Activated CD4-positive, alpha-beta T cell treated with anti-CD3 and anti-CD28 coated beads, Interleukin-2, amount 50 U/mL, for 1 hour (primary cell): ENCODE measurements around the gene NOTCH1.

Experiments used
- DNase-seq: peaks from one replicate; pipeline ENCODE4 v3.0.0-alpha.2; 2020

Gene NOTCH1

DNA sequence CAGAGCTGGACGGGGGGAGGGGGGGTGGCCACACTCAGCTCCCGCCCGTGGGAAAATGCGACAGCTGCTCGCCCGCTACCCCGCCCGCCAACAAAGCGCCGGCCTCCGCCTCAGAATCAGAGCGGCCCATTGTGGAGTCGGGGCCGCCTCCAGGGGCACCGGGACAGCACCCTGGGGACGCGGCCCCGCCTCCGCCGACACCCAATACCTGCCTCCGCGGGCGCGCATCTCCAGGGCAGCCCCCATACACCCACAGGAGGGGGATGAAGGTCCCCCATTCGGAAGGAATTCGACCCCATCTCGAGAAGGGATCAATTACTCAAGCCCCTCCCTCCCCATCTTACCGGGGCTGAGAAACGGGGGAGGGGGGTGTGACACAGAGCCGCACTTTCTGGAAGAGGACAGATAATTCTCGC, 1.3 kb downstream of the NOTCH1 start:
- peak; percentile 52 for DNase-seq

DNA sequence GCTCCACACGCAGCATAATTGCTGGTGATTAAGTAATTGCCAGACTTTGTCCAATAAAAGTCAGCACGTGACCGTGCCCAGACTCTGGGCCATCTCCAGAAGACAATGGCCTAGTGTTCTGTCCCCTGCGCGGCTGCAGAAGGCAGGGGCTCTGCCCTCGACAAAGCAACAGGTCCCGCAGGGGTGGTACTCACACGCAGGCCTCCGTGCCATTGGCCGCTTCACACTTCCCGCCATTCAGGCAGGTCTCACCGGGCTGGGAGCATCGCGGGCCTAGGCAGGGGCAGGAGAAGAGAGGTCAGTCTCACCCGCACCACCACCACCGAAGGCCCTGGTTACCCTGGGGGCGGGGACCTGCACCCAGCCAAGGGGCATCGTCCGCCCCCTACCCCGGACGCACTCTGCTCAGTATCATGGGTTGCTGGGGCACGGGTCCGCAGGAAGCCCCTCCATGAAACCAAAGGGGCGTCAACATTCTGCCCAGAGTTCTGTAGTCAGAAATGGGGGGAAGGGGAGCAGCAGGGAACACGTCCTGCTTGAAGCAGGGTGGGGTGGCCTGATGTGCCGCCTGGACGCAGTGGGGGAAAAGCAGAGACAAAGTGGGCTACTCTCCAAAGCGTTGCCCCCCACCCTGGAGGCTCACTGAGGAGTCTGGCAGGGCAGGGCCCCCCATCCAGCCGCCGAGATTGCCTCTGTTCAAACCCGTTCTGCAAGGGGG, 1.9 kb downstream of the NOTCH1 start:
- no peak for DNase-seq

- DNase-seq, result peak; percentile 28
Measured at GRCh38 chr9:136543280-136543679, 2.6 kb downstream of the NOTCH1 start.

GRCh38 chr9:136542241-136543040, 3.4 kb downstream of the NOTCH1 start:
- no peak for DNase-seq

- DNase-seq, result no peak
Measured at GRCh38 chr9:136541709-136542108, 4.1 kb downstream of the NOTCH1 start.

GRCh38 chr9:136541179-136541578, 4.7 kb downstream of the NOTCH1 start:
- no peak for DNase-seq

- peak; percentile 91 for DNase-seq
Measured at GRCh38 chr9:136539427-136540421, 6.1 kb downstream of the NOTCH1 start.

- DNase-seq, result peak; percentile 55
Measured at GRCh38 chr9:136538599-136539426, 7.0 kb downstream of the NOTCH1 start.

DNA sequence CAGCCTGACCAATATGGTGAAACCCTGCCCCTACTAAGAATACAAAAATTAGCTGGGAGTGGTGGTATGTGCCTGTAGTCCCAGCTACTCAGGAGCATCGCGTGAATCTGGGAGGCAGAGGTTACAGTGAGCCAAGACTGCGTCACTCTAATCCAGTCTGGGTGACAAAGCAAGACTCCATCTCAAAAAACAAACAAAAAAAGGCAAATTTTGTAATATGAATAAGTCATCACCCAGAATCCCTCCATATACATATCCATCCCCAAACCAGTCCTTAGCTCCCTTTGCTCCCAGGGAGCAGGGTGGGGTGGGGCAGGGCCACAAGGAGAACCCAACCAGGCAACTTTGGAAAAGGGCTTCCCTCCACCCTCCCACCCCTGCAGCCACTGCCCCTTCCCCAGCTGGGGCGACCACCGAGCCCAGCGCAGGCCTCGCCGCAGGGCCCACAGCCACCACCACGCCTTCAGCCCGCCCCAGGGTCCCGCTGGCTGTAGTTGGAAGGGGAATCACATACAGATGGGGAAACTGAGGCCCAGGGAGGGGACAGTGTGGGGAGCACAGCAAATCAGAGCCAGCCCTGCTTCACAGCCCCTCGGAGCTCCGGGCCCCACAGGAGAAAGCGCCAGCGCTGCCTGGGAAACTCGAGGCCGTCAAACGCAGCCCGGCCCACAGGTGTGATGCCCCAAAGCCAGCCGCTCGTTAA, 7.8 kb downstream of the NOTCH1 start:
- DNase-seq, result no peak

DNA sequence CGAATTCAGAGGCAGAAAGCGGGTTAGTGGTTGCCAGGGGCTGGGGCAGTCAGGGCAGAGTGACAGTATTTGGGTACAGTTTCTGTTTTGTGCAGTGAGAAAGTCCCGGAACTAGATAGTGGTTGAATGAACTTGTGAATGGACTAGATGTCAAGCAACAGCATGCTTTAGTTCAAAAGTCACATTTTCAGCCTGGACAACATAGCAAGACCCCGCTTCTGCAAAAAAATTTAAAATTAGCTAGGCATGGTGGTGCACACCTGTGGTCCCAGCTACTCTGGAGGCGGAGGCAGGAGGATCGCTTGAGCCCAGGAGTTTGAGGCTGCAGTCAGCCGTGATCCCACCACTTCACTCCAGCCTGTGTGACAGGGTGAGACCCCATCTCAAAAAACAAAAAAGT, 8.4 kb downstream of the NOTCH1 start:
- DNase-seq, result no peak

GRCh38 chr9:136536721-136537241, 9.1 kb downstream of the NOTCH1 start:
- DNase-seq, result no peak

- no peak for DNase-seq
Measured at GRCh38 chr9:136536051-136536720, 9.7 kb downstream of the NOTCH1 start.

DNA sequence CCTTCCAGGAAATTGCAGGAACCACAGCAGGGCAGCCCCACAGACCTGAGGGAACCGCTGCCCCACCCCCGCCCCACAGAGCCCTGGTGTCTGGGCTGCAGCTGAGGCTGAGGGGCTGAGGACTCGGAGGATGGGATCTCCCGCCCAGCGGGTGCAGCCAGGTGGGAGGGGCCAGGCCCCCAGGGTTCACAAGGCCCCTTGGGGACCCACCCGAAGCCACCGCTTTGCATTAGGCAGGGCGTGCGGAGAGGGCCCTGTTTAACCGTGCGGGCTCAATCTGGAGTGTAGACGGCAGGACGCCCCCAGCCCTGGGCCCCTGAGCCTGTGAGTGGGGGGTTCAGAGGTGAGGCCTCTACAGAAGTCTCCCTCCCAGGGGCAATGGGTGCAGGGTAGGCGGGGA, 10.8 kb downstream of the NOTCH1 start:
- no peak for DNase-seq

DNA sequence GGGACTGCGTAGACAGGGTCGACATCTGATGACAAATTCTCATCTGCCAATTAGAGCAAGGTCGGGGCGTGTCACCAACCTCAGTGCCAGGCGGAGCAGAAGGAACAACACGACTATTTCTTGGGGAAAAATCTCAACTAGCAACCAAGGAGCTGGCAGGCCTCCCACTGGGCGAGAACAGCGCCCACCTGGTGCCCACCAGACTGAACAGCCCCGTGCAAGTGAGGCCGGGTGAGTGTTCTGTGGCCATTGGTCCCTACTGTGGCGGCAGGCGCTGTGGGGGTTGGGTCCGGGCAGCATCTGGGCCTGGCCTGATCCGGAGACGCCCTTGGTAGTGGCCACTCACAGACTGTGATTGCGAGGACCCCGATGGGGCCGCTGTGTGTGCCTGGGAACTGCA, 11.5 kb downstream of the NOTCH1 start:
- no peak for DNase-seq

GRCh38 chr9:136533775-136534157, 12.1 kb downstream of the NOTCH1 start:
- peak; percentile 78 for DNase-seq

- peak; percentile 68 for DNase-seq
Measured at GRCh38 chr9:136532799-136533774, 12.8 kb downstream of the NOTCH1 start.

DNA sequence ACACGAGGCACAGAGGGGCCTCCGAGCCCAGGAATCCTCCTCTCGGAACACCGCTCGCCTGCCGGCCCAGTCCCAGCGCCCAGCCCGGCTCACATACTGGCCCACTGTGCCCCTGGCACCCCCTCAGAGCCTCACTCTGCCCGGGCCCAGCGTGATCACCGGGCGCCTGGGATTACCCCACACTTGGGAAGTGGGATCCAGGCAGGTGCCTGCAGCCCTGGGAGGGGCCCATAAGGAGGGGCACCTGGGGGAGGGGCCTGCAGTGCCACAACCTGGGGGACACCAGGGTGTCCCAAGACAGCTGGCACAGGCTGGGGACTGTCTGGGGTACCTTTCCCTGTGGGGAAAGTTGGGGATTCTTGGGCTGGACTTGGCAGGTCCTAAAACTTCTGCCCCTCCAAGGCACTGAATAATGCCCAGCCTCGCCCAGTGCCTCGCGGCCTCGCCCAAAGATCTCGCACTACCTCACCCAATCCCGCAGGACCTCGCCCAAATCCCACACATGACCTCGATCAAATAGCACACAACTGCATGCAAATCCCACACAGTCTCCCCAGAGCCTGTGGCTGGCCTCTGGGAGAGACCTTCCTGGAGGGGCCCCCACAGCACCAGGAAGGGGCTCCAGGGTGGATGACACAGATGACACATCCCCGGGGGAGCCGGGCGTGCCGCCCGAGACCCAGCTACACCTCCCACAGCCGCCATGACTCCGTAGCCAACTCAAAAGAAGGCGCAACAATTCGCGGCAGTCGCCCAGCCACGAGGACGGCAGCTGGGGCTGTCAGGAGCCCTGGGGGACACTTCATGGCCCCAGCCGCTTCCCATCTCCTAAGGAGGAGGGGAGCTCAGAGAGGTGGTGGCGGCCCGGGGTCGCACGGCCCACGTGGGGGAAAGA, 13.7 kb downstream of the NOTCH1 start:
- no peak for DNase-seq

GRCh38 chr9:136531186-136531903, 14.5 kb downstream of the NOTCH1 start:
- DNase-seq, result no peak
